BLaER1 treated with 17β-estradiol and CSF1 and Interleukin-3, amounts not matched to agents 10 nM and 100 nM (cell line): ENCODE measurements around the gene BAD.

Source experiments
- H3K27ac ChIP-seq, 11 experiments: shearing (Covaris generic); formaldehyde crosslinking; 2 replicates each; pipeline ENCODE4 v1.8.1; 2022
- H3K27me3 ChIP-seq, 11 experiments: shearing (Covaris generic); formaldehyde crosslinking; 2 replicates each; pipeline ENCODE4 v1.8.1; 2022
- H3K36me3 ChIP-seq, 11 experiments: shearing (Covaris generic); formaldehyde crosslinking; 2 replicates each; pipeline ENCODE4 v1.8.1; 2022
- H3K4me1 ChIP-seq, 10 experiments: shearing (Covaris generic); formaldehyde crosslinking; 2 replicates each; pipeline ENCODE4 v1.8.1; 2022
- H3K4me2 ChIP-seq, 11 experiments: shearing (Covaris generic); formaldehyde crosslinking; 2 replicates each; pipeline ENCODE4 v1.8.1; 2022
- H3K4me3 ChIP-seq, 10 experiments: shearing (Covaris generic); formaldehyde crosslinking; 2 replicates each; pipeline ENCODE4 v1.8.1; 2022
- H3K9ac ChIP-seq, 11 experiments: shearing (Covaris generic); formaldehyde crosslinking; 2 replicates each; pipeline ENCODE4 v1.8.1; 2022
- H3K9me3 ChIP-seq, 11 experiments: shearing (Covaris generic); formaldehyde crosslinking; replicated peaks in 1 of 11; 2 replicates each; pipeline ENCODE4 v1.8.1; 2022
- H4K20me1 ChIP-seq, 11 experiments: shearing (Covaris generic); formaldehyde crosslinking; 2 replicates each; pipeline ENCODE4 v1.8.1; 2022
- Cebpa-rat ChIP-seq, 11 experiments: shearing (Covaris generic); IDR thresholded peaks; 2 replicates each; pipeline ENCODE4 v1.8.1; 2022

BAD gene

DNA sequence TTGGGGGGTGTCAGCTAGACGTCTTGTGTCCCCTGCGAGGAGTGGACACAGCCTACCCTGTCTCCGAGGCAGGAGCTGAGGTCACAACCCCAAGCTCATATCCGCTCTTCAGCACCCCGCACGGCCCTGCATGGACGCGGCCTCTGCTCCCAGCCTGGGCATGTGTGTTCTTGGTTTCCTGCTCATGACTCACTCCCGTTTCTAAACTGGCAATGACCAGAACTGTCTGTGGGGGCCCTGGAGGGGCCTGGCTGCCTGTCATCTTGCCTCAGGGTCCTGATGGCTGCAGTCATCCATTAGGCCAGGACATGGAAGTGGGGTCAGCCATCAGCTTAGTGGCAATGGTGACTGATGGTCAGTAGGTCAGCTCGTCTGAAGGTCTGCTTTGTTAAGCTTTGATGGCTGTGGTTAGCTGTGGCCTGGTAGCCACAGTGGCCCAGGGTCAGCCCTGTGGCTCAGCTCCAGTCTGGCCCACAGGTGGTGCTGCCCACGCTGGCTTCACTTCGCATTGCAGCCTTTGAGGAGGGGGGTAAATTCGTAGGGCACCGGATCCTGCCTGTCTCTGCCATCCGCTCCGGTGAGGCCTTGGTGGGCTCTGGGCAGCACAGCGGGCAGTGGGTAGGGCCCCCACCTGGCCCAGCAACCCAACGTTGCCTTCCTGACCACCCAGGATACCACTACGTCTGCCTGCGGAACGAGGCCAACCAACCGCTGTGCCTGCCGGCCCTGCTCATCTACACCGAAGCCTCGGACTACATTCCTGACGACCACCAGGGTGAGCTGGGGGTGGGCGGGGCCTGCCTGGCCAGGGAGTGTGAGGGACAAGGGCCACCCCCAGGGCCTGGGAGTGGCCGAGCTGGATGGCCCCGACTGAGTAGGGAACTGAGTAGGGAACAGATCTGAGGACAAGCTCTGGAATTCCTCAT is 21.2 kb downstream of the BAD start:
- H3K27ac ChIP-seq, result peak overlapping the region in 9 of 11 experiments; percentile 13 to 67 (median 47); a peak in 13 of 22 replicates
- no peak for TF ChIP-seq Cebpa-rat (IDR thresholded peaks at IDR 0.05)
- no peak overlapping the region for H3K4me3 ChIP-seq
- peaks cover 56 to 89% (median 78%) of the 10 kb centered on the region in 11 experiments for H3K36me3 ChIP-seq
- peak overlapping the region; percentile 30 to 91 (median 64); a peak in 20 of 22 replicates for H3K4me2 ChIP-seq
- H4K20me1 ChIP-seq, result peaks cover 0 to 67% (median 0%) of the 10 kb centered on the region in 11 experiments; a peak in 7 of 22 replicates
- H3K9ac ChIP-seq, result peak overlapping the region; percentile 5 to 67 (median 42); a peak in 17 of 22 replicates
- peaks cover 55 to 65% (median 59%) of the 10 kb centered on the region in 10 experiments for H3K4me1 ChIP-seq
- H3K9me3 ChIP-seq, result no peaks in the 10 kb centered on the region
- no peaks in the 10 kb centered on the region for H3K27me3 ChIP-seq

DNA sequence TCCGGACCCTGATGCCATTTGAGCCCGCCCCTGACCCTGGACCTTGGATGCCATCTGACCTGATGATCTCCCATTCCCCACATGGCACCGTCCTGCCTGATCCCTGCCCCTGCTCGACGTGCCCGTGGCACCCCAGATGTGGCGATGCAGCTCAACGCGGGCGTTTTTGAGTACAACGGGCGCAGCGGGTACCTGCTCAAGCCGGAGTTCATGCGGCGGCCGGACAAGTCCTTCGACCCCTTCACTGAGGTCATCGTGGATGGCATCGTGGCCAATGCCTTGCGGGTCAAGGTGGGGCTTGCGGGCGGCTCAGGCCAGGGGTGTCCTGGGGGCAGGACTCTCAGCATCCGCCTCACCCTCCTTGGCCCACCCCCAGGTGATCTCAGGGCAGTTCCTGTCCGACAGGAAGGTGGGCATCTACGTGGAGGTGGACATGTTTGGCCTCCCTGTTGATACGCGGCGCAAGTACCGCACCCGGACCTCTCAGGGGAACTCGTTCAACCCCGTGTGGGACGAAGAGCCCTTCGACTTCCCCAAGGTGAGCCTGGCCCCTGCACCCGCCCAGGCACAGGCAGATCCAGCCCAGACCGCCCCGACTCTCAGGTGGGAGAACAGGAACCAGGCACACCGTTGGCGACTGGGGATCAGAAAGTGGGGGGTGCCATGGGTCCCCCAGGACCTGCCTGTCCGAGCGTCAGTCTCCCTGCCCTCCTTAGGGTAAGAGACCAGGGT is 22.0 kb downstream of the BAD start:
- Histone ChIP-seq H3K4me3 (no peak overlapping the region), H3K9ac (peak overlapping the region in 9 of 11 experiments; percentile 22 to 62 (median 42); a peak in 9 of 22 replicates), H3K9me3 (no peaks in the 10 kb centered on the region), H3K4me1 (peaks cover 46 to 57% (median 51%) of the 10 kb centered on the region in 10 experiments), H3K4me2 (peak overlapping the region in 9 of 11 experiments; percentile 30 to 68 (median 48); a peak in 15 of 22 replicates), H3K27me3 (no peaks in the 10 kb centered on the region), H3K36me3 (peaks cover 64 to 98% (median 86%) of the 10 kb centered on the region in 11 experiments), H3K27ac (peak overlapping the region in 6 of 11 experiments; percentile 21 to 67 (median 39); a peak in 9 of 22 replicates), H4K20me1 (peaks cover 0 to 74% (median 0%) of the 10 kb centered on the region in 11 experiments; a peak in 8 of 22 replicates)
- TF ChIP-seq Cebpa-rat (IDR thresholded peaks at IDR 0.05), result no peak

DNA sequence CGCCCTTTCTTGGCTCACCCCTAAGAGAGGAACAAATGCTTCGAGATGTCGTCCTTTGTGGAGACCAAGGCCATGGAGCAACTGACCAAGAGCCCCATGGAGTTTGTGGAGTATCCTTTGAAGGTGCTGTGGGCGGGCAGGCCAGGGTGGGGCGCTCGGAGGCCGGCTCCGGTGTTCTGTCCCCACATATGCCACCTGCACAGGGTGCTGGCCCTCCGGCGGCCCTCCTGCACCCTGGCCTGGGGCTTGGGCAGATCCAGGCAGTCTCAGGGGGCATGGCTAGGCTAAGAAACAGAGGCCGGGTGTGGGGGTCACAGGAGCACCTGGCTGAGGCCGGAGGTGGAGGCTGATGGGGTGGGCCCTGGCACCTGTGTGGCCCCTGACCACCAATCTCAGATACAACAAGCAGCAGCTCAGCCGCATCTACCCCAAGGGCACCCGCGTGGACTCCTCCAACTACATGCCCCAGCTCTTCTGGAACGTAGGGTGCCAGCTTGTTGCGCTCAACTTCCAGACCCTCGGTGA is 22.8 kb downstream of the BAD start:
- H3K36me3 ChIP-seq, result peaks cover 72 to 99% (median 92%) of the 10 kb centered on the region in 11 experiments

DNA sequence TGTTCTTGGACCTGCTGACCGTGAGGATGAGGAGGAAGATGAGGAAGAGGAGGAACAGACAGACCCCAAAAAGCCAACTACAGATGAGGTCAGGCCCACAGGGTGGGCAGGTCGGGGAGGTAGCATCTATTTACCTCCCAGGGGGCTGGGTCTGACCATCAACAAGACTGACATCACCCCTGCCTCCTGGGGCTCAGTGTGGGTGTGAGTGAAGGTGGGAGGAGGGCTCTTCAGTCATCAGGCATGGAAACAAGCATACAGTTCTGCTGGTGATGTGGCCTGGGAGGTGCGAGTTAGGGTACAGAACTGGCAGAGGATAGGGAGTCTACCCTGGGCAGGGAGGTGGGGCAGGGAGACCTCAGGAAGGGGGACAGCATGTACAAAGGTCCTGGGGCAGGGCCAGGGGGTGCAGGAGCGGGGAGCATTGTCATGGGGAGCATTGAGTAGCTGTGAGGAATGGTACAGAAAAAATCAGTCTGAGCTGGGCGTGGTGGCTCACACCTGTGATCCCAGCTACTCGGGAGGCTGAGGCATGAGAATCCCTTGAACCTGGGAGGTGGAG is 24.2 kb downstream of the BAD start:
- no peaks in the 10 kb centered on the region for H3K27me3 ChIP-seq
- no peak for TF ChIP-seq Cebpa-rat (IDR thresholded peaks at IDR 0.05)
- peaks cover 81 to 99% (median 92%) of the 10 kb centered on the region in 11 experiments for H3K36me3 ChIP-seq
- no peak overlapping the region for H3K4me3 ChIP-seq
- H3K4me2 ChIP-seq, result no peak overlapping the region
- 0 out of 22 replicates have a peak overlapping the region, but pooled peaks of 1 of the 11 experiments have one; percentile 9 for H3K9ac ChIP-seq
- H3K9me3 ChIP-seq, result no peaks in the 10 kb centered on the region
- H3K27ac ChIP-seq, result no peak overlapping the region
- peaks cover 0 to 81% (median 7%) of the 10 kb centered on the region in 11 experiments; a peak in 10 of 22 replicates for H4K20me1 ChIP-seq
- H3K4me1 ChIP-seq, result peaks cover 24 to 35% (median 29%) of the 10 kb centered on the region in 10 experiments

More for the DNA sequence above, 22.8 kb downstream of the BAD start:
- Histone ChIP-seq H3K9me3 (no peaks in the 10 kb centered on the region), H3K4me2 (no peak overlapping the region; a peak in 2 of 22 replicates), H3K4me3 (no peak overlapping the region), H3K4me1 (peaks cover 38 to 49% (median 43%) of the 10 kb centered on the region in 10 experiments), H3K27me3 (no peaks in the 10 kb centered on the region), H3K27ac (no peak overlapping the region), H4K20me1 (peaks cover 0 to 81% (median 1%) of the 10 kb centered on the region in 11 experiments; a peak in 8 of 22 replicates), H3K9ac (peak overlapping the region in 1 of 11 experiments; percentile 27; a peak in 1 of 22 replicates)
- no peak for TF ChIP-seq Cebpa-rat (IDR thresholded peaks at IDR 0.05)

DNA sequence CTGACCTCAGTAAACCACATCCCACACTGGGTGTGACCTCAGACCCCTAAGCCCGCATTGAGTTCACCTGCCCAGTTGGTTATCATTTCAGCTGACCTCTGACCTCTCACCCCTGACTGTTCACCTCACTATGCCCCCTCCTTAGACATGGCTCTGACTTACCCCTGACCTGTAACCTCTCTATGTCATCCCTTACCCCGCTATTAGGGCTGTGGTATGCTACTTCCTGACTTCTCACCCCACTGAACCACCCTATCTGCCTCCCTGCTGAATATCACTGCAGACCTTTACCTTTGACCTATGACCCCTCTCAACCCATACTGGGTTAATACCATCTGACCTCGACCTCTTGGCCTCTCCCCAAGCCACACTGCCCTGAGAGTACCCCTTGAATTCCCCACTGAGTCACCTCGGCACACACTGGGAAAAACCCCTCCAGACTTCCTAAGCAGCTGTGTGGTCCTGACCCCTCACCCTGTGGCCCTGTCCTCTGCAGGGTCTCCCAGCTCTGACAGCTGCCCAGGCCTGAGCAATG is 24.9 kb downstream of the BAD start:
- H3K4me3 ChIP-seq, result no peak overlapping the region
- H3K27me3 ChIP-seq, result no peaks in the 10 kb centered on the region
- TF ChIP-seq Cebpa-rat (IDR thresholded peaks at IDR 0.05), result no peak
- no peaks in the 10 kb centered on the region for H3K9me3 ChIP-seq
- 0 out of 22 replicates have a peak overlapping the region, but pooled peaks of 1 of the 11 experiments have one; percentile 9 for H3K9ac ChIP-seq
- no peak overlapping the region for H3K27ac ChIP-seq
- peaks cover 19 to 31% (median 22%) of the 10 kb centered on the region in 10 experiments for H3K4me1 ChIP-seq
- no peak overlapping the region for H3K4me2 ChIP-seq
- peaks cover 86 to 100% (median 96%) of the 10 kb centered on the region in 11 experiments for H3K36me3 ChIP-seq
- H4K20me1 ChIP-seq, result peaks cover 0 to 85% (median 9%) of the 10 kb centered on the region in 11 experiments; a peak in 13 of 22 replicates

DNA sequence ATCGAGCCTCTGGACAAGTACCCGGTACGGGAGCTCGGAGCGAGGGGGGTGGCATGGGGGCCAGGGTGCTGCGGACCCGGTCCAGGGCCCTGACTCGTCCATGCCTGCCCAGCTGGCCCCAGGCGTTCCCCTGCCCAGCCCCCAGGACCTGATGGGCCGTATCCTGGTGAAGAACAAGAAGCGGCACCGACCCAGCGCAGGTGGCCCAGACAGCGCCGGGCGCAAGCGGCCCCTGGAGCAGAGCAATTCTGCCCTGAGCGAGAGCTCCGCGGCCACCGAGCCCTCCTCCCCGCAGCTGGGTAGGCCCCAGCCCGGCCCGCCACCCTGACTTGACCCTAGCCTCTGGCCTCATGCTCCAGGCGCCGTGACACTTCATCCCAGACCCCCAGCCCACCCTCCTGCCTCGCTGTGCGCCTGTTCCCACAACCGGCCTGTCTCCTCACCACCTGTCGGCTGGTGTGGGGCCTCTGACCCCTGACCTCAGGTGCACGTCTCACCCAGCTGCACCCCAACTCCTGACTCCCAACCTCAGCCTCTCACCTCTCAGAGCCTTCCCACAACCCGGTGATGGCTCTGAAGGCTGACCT is 25.4 kb downstream of the BAD start:
- H4K20me1 ChIP-seq, result peaks cover 0 to 85% (median 15%) of the 10 kb centered on the region in 11 experiments; a peak in 17 of 22 replicates
- H3K4me2 ChIP-seq, result no peak overlapping the region
- H3K4me1 ChIP-seq, result peaks cover 17 to 31% (median 20%) of the 10 kb centered on the region in 10 experiments
- H3K9ac ChIP-seq, result no peak overlapping the region
- H3K36me3 ChIP-seq, result peaks cover 91 to 100% (median 97%) of the 10 kb centered on the region in 11 experiments
- no peak overlapping the region for H3K27ac ChIP-seq
- no peak overlapping the region for H3K4me3 ChIP-seq
- no peaks in the 10 kb centered on the region for H3K9me3 ChIP-seq
- TF ChIP-seq Cebpa-rat (IDR thresholded peaks at IDR 0.05), result no peak
- no peaks in the 10 kb centered on the region for H3K27me3 ChIP-seq

DNA sequence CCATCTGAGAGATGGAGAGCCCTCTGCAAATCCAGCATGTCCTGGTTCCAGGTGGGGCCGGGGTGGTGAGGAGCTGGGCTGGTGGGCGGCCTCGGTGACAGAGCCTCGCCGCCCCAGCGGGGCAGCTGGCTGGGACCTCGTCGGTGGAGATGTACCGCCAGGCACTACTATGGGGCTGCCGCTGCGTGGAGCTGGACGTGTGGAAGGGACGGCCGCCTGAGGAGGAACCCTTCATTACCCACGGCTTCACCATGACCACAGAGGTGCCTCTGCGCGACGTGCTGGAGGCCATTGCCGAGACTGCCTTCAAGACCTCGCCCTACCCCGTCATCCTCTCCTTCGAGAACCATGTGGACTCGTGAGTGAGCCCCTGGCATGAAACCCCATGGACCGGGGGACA is 26.1 kb downstream of the BAD start:
- H3K4me3 ChIP-seq, result no peak overlapping the region
- H3K36me3 ChIP-seq, result peaks cover 84 to 99% (median 90%) of the 10 kb centered on the region in 11 experiments
- no peak overlapping the region for H3K9ac ChIP-seq
- H3K27me3 ChIP-seq, result no peaks in the 10 kb centered on the region
- no peaks in the 10 kb centered on the region for H3K9me3 ChIP-seq
- no peak overlapping the region for H3K4me2 ChIP-seq
- peaks cover 17 to 32% (median 22%) of the 10 kb centered on the region in 10 experiments for H3K4me1 ChIP-seq
- no peak overlapping the region for H3K27ac ChIP-seq
- H4K20me1 ChIP-seq, result peaks cover 5 to 90% (median 22%) of the 10 kb centered on the region in 11 experiments; a peak in 19 of 22 replicates
- no peak for TF ChIP-seq Cebpa-rat (IDR thresholded peaks at IDR 0.05)
